A549 treated with CORT108297 at 1 μM for 4 hours (cell line): Measurements from ENCODE around the gene DPYSL3. TPM values are rescaled to one million over a fixed set of nuclear protein-coding genes. Genes with fewer than 3 reads are reported as not detected.

Source experiments
- total RNA-seq: library from RNA; stranded (reverse); fragments of 200-300 nt; extraction: Qiagen RNA extraction; gene quantifications from 5 replicates; pipeline ENCODE4 v1.2.3, GENCODE V29; 2022

The DPYSL3 gene
- 15.5 to 19.7 TPM (median 17.8 TPM) in 5 replicates for total RNA-seq

GRCh38 chr5:147509710-147510651, at the start of gene DPYSL3:
Gene DPYSL3, minus strand, starts transcription at chr5:147510068. Its CDS starts 210 bp downstream, at chr5:147509858.

